ENCODE measurements around the gene CPT1B. TPM values are rescaled to one million over a fixed set of nuclear protein-coding genes. Genes with fewer than 3 reads are reported as not detected.

The CPT1B gene
- total RNA-seq, 2 experiments from 2014 or later: 101 to 138 TPM

DNA sequence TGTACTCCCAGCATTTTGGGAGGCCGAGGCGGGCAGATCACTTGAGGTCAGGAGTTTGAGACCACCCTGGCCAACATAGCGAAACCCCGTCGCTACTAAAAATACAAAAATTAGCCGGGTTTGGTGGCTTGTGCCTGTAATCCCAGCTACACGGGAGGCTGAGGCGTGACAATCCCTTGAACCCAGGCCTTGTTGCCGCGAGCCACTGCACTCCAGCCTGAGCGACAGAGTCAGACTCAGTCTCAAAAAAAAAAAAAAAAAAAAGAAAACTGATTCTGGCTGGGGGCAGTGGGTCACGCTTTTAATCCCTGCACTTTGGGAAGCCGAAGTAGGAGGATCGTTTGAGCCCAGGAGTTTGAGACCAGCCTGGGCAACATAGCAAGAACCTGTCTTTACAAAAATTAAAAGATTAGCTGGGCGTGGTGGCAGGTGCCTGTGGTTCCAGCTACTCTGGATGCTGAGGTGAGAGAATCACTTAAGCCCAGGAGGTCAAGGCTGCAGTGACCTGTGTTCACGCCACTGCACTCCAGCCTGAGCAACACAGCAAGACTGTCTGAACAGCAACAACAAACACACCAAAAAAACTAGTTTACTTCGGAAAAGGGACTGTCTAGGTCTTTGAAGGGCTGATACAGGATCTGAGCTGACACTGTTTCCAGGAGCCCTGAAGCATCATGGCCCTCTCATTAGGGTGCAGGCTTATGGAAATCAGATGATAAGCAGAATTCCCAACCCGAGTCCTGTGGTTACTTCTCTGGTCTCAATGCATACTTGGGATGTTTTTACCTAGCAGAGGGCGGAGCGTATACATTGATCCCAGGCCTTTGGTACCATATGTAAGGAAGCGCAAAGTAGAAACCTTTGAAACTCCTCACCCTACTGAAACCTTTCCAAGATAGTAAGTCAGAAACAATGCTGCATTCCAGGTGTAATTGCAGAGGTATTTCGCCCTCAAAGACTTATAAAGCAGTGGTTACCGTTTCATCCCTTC is 6.2 kb upstream of the CPT1B start:
- Histone ChIP-seq H3K36me3 (ENCODE audit: insufficient read depth, low read length) (peaks cover 24% of the 10 kb centered on the region), H3K79me2 (ENCODE audit: insufficient read depth, low read depth, low read length) (peaks cover 20% of the 10 kb centered on the region), H4K20me1 (ENCODE audit: insufficient read depth, low read length) (0 out of 2 replicates have a peak, but pooled peaks cover 7% of the 10 kb centered on the region), H3K9me3 (ENCODE audit: low read length) (no peaks in the 10 kb centered on the region), H3K4me1 (ENCODE audit: insufficient read depth, low read length, poor library complexity, severe bottlenecking) (peaks cover 15% of the 10 kb centered on the region), H2AFZ (ENCODE audit: low read length) (no peak overlapping the region), H3K27ac (ENCODE audit: low read depth, low read length, poor library complexity, severe bottlenecking) (no peak overlapping the region), H3K4me2 (ENCODE audit: low read length) (peak overlapping the region; percentile 96), H3K4me3 (ENCODE audit: low read depth, low read length, poor library complexity, severe bottlenecking) (peak overlapping the region; percentile 95), H3K9me2 (ENCODE audit: insufficient read depth, low read length) (no peaks in the 10 kb centered on the region)
- no TSS peak for BruUV-seq (replicated peaks)
- TF ChIP-seq EZH2phosphoT487 (IDR thresholded peaks at IDR 0.05; ENCODE audit: borderline replicate concordance, low read depth, low read length) (no peak), CTCF (conservative IDR thresholded peaks at IDR 0.05; ENCODE audit: low read length) (no peak)
- CTCF ChIA-PET (ENCODE audit: unreplicated experiment): no interaction called here
- intact Hi-C loops (cut with micrococcal nuclease; ENCODE audit: unreplicated experiment): loop anchor here (5.0 kb wide), 1 partner anchor 332 kb away; the partner anchor contains the start of gene HDAC10
- POLR2A ChIA-PET: interaction anchor here (0.7 to 0.9 kb wide), 2 partner anchors 29 to 48 kb away, joined by 3 to 4 read pairs; no protein-coding TSS in a partner anchor
- DNase-seq (ENCODE audit: low spot score): no peak

DNA sequence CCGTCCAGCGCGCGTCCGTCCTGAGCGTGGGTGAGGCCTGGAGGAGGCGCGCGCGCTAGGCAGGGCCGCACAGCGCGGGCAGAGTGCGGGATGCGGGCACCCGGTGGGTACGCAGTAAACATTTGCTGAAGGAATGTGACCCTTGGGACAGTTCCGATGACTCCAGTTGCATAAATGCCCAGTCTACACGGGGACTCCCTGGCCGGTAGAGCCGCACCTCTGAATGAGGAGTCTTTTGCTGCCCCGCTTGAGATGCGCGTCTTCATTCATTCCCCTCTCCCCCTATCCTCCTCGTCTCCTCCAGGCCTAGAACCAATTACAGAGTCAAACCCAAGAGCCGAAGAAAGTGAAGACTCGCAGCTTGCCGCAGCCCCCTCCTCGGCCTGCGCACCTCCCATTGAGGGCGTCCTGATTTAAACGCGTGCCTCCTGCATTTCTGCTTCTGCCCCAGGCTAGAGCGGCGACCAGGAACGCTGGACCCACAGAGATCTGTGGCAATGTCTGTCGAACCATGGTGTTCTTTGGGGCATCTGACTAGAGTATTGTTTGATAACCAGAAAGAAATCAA is 5.2 kb upstream of the CPT1B start:
- Histone ChIP-seq H4K20me1 (ENCODE audit: insufficient read depth, low read length) (0 out of 2 replicates have a peak, but pooled peaks cover 7% of the 10 kb centered on the region), H3K4me3 (ENCODE audit: low read depth, low read length, poor library complexity, severe bottlenecking) (peak overlapping the region; percentile 95), H3K9me3 (ENCODE audit: low read length) (no peaks in the 10 kb centered on the region), H2AFZ (ENCODE audit: low read length) (peak overlapping the region; percentile 37), H3K9me2 (ENCODE audit: insufficient read depth, low read length) (no peaks in the 10 kb centered on the region), H3K4me1 (ENCODE audit: insufficient read depth, low read length, poor library complexity, severe bottlenecking) (peaks cover 15% of the 10 kb centered on the region), H3K4me2 (ENCODE audit: low read length) (peak overlapping the region; percentile 96), H3K79me2 (ENCODE audit: insufficient read depth, low read depth, low read length) (peaks cover 20% of the 10 kb centered on the region), H3K27ac (ENCODE audit: low read depth, low read length, poor library complexity, severe bottlenecking) (peak overlapping the region; percentile 45), H3K36me3 (ENCODE audit: insufficient read depth, low read length) (peaks cover 35% of the 10 kb centered on the region)
- no TSS peak for BruUV-seq (replicated peaks)
- TF ChIP-seq EZH2phosphoT487 (IDR thresholded peaks at IDR 0.05; ENCODE audit: borderline replicate concordance, low read depth, low read length) (no peak), CTCF (conservative IDR thresholded peaks at IDR 0.05; ENCODE audit: low read length) (no peak)
- intact Hi-C loops (cut with micrococcal nuclease; ENCODE audit: unreplicated experiment): loop anchor here (2.0 to 5.0 kb wide), 5 partner anchors 37 to 331 kb away; partner anchors contain the start of genes HDAC10, KLHDC7B, NCAPH2 and TYMP
- CTCF ChIA-PET (ENCODE audit: unreplicated experiment): no interaction called here
- POLR2A ChIA-PET: interaction anchor here (0.9 kb wide), 1 partner anchor 30 kb away, joined by 3 read pairs; no protein-coding TSS in a partner anchor
- no peak for DNase-seq (ENCODE audit: low spot score)

All from OCI-LY7 (cell line).